GM21447 (cell line): Measurements from ENCODE around the gene MBD5.

Experiments
- ATAC-seq: cut with Tn5 transposase; IDR thresholded peaks from one replicate; pipeline ENCODE4 v1.9.1; 2021; ENCODE audit not compliant: unreplicated experiment

Gene MBD5

DNA sequence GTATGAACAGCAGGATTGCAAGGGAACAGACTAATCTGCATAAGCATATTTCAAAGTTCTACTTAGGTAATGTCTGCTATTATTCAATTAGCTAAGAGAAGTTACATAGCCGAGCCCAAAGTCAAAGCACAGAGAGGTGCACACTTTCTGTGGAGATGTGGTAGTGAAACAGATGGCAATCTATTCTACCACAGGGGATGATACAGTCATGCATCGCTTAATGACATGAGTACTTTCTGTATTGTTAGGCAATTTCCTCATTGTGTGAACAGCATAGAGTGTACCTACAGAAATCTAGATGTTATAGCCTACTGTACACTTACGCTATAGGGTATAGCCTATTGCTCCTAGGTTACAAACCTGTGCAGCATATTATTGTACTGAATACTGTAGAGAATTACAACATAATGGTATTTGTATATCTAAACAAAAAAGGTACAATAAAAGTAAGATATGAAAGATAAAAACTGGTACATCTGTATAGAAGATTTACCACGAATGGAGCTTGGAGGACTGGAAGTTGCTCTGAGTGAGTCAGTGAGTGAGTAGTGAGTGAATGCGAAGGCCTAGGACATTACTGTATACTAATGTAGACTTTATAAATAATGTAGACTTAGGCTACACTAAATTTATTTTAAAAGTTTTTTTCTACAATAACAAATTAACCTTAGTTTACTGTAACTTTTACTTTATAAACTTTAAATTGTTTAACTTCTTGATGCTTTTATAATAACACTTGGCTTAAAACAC lies 197.6 kb downstream of the MBD5 start:
- ATAC-seq: no peak

DNA sequence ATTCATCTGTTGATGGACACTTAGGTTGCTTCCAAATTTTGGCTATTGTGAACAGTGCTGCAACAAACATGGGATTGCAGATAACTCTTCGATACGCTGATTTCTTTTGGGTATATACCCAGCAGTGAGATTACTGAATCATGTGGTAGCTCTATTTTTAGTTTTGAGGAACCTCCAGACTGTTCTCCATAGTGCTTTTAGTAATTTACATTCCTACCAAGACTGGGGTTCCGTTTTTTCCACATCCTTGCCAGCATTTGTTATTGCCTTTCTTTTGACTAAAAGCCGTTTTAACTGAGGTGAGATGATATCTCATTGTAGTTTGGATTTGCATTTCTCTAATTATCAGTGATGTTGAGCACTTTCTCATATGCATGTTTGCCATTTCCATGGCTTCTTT lies 200.3 kb downstream of the MBD5 start:
- no peak for ATAC-seq

DNA sequence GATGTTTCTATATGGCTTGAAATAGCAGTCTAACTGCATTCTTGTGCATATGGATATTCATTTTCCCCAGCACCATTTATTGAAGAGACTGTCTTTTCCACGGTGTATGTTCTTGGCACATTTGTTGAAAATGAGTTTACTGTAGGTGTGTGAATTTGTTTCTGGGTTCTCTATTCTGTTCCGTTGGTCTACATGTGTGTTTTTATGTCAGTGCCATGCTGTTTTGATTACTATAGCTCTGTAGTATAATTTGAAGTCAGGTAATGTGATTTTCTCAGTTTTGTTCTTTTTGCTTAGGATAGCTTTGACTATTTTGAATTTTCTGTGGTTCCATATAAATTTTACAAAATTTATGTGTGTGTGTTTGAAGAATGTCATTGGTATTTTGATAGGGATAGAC lies 201.0 kb downstream of the MBD5 start:
- ATAC-seq: no peak

DNA sequence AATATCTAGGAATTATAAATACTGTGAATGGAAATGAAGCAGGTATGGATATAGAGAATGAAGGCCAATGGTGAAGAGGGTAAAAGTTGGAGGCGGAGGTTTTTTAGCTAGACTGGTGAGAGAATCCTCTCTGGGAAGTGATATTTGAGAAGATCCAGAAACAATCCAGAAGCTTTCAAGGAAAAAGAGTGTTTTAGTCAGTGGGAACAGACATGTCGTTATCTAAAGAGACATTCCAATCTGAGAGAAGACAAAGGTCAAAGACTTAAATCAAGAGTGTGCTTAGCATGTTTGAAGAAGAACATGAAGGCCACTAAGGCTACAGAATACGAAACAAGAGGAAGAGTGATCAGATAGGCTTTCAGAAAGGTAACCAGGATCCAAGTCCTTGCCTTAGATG lies 211.0 kb downstream of the MBD5 start:
- no peak for ATAC-seq

DNA sequence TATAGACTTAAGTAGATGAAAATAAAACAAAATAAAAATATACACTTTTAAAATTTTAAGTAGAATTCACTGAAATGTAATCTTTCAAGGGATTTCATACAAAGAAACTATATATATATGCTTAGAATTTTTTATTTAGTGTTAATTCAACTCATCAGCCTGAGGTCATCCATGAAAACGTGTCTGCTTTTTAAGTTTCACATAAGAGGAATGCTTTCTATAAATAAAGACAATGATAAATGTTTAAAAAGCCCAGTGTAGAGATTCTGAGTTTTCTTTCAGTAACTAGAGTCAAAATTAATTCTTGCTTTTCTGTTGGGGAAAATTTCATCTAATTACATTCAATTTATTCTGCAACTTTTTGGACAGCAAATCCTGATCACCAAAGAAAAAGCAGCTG lies 213.3 kb downstream of the MBD5 start:
- no peak for ATAC-seq

DNA sequence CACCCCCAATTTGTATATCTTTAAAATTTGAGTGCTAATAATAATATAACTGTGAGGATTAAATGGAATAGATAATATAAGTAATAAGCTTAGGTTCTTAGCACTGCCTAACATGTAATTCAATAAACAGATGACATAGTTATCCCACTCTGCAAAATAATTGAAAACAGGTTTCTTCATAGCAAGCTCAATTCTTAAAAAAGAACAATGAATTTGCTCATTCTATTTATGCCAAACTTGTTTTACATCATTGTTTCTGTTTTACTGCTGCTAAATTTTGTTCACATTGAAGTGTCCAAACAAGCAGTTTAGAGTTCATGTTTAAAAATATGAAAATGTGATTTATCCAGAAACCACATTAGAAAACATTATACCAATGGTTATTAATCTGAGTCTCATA lies 217.0 kb downstream of the MBD5 start:
- no peak for ATAC-seq

DNA sequence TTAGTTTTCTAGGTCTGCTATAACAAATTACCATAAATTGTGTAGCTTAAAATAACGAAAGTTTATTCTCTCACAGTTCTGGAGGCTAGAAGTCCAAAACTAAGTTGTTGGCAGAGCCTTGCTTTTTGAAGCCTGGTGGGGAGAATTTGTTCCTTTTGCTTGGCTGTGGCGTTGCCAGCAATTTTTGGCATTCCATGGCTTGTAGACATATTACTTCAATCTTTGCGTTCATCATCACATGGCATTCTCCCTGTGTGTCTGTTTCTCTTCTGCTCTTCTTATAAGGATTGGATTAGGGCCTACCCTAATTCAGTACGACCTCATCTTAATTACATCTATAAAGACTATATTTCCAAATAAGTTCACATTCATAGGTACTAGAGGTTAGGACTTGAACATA lies 217.7 kb downstream of the MBD5 start:
- ATAC-seq: no peak

DNA sequence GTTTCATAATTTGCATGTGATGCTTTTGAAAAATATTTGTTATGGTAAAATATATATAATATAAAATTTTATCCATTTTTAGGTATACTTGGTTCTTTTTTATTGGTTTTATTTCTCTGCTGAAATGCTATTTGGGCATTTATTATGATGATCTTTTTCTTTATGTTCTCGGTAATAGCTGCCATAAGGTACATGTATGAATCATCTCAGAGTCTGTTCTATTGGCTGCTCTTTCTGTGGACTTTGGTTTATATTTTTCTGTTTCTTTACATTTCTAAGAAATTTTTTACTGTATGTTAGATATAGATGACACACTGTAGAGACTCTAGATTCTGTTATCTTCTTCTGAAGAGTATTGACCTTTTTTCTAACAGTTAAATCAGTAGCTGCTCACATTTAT lies 219.9 kb downstream of the MBD5 start:
- no peak for ATAC-seq

DNA sequence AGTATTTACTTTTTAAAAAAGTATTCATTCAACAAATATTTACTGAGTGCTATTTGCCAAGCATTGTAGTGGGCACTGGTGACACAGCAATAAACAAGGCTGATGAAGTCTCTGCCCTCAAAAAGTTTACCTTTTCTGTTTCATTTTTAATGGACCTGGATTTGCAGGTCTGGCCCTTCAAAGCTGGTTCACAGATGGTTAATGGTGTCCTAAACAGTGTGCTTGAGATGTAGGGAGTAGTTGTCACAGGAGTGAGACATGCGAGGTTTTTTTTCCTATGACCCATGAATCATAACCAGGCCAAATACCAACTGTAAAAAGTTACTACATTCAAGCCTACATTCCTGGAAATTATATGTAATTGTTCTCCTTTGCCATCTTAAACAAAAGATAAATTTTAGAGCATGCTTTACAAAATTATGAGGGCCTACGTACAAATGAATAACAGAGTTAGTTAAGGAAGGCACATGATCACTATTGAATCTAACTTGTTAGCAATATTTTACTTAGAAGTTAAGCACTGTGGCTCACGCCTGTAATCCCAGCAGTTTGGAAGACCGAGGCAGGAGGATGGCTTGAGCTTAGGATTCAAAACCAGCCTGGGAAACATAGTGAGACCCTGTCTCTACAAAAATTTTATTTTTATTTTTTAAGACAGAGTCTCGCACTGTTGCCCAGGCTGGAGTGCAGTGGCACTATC lies 223.9 kb downstream of the MBD5 start:
- ATAC-seq: no peak

DNA sequence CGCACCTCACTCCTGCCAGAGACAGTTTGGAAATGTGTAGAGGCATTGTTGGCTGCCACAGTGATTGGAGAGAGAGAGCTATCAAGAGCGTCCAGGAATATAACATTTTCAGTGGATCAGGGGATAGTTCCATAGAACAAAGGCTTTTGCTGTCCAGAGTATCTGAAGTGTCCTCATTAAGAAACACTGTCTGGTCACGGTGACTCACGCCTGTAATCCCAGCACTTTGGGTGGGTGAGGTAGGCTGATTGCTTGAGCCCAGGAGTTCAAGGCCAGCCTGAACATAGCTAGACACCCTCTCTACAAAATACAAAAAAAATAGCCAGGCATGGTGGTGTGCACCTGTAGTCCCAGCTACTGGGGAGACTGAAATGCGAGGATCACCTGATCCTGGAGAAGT lies 231.1 kb downstream of the MBD5 start:
- ATAC-seq: no peak

DNA sequence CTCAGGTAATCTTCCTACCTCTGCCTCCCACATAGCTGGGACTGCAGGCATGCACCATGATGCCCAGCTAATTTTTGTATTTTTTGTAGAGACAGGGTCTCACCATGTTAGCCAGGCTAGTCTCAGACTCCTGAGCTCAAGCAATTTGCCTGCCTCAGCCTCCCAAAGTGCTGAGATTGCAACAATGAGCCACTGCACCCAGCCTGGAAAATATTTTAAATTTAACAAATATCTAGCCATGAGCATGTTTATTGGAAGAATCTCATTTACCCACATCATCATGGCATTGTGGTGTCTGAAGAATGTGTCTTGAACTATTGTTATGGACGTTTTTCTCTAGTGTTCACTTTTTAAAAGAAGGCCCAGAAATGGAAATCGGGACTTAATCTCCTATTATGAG lies 231.8 kb downstream of the MBD5 start:
- no peak for ATAC-seq

DNA sequence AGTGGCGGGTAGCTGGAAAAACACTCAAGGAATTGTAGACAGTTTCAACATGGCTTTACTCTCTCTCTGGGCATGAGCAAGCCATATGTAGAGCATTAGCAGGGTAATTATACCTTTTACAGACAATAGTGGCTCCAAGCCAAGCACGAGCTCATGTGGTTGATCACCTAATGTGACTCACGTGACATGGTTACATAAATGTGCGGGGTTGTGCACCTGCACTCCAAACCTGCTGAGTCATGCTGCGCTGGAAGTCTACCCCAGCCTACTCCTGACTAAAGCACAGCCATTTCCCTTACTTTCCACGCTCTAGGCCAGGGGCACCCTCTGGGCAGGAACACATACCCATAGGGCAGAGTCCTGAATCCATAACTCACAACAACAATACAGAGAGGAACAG lies 232.8 kb downstream of the MBD5 start:
- ATAC-seq: no peak

DNA sequence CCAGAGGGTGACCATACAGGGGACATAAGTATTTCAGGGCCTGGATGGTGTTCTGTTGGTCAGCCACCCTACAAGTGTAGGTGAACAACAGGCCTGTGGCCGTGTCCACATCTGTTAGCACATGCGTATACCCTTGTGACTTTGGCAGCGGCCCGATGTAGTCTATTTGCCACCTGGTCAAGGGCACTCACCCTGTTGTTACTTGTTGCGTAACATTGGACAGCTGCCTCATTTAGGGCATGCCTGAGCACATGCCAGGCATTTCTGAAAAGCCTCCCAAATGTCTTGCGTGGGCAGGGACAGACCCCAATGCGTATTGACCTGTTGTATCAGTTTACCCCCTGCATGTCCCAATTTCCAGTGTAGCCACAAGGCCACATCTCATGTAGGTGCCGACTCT lies 235.0 kb downstream of the MBD5 start:
- ATAC-seq: no peak

DNA sequence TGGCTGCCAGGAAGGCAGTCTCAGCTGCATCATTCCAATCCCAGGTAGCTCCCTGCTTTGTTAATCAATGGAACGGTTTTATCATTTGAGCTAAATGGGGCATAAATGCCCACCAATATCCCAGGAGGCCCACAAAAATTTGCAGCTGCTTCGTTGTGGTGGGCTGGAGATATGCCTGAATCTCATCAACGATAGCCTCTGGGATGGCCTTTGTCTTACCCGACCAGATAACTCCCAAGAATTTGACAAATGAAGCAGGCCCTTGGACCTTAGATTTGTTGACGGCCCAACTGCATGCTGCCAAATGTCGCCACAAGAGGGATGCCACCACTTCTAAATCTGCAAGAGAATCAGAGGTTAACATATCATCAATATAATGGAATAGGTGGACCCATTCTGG lies 236.4 kb downstream of the MBD5 start:
- no peak for ATAC-seq

DNA sequence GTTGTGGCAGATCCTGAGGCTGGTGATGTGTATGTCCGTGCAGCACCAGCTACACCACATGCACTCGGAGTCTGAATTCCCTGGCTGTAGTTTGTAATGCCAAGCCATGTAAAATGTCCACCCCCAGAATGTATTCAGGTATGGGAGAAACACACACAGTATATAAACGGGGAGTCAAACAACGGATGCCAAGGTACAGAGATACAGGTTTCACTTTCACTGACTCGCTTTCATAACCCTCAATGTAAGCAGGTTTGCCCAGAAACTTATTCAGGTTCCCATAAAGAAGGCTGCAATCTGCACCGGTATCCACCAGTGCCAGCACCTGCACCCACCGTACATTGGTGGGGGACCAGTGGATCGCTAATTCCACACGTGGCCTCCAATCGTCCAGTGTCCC lies 237.2 kb downstream of the MBD5 start:
- no peak for ATAC-seq

DNA sequence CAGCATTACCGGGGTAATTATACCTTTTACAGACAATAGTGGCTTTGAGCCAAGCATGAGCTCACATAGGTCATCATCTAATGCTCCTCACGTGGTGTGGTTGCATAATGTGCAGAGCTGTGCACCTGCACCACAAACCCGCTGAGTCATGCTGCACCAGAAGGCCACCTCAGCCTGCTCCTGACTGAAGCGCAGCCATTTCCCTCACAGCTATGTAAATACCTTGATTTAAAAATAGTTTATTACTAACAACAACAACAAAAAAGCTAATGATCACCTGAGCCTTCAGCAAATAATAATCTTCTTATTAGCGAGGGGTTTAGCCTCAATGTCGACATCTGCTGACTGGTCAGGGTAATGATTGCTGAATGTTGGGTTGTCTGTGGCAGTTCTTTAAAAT lies 238.8 kb downstream of the MBD5 start:
- ATAC-seq: no peak

DNA sequence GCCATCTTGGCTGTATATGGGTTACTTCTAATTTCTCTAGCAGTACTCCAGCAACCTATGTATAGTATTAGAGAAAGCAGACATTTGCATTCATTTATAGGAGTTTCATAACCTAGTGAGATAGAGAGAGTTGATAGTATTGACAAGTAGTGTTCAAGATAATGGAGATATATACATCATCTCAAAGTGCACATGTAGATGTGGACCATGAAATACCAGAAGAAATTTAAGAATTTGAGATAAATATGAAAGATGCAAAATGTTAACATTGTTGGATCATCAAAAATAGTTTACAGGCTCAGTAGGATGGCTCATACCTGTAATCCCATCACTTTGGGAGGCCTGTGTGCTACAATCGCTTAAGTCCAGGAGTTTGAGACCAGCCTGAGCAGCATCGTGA lies 243.0 kb downstream of the MBD5 start:
- no peak for ATAC-seq

DNA sequence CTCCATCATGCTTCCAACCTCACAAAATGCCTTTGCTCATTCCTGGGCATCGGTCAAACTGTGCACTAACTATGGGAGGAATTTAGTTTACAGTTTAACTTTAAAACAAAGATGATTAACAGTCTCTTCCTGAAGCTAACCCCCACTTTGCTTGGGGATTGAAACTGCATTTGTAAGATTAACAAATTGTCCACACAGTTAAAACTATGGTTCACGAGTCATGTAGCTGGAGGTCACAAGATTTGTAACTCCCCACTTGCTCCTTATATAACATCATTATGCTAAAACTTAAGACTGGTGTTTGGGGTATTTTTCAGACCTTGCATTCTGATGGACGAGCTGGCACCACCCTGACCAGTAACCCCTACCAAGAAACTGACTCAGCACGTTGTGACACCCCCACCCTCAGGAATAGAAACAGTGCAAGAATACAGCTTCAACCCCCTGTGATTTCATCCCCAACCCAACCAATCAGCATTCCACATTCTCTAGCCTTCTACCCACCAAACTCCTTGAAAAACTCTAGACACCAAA lies 252.3 kb downstream of the MBD5 start:
- ATAC-seq: no peak

DNA sequence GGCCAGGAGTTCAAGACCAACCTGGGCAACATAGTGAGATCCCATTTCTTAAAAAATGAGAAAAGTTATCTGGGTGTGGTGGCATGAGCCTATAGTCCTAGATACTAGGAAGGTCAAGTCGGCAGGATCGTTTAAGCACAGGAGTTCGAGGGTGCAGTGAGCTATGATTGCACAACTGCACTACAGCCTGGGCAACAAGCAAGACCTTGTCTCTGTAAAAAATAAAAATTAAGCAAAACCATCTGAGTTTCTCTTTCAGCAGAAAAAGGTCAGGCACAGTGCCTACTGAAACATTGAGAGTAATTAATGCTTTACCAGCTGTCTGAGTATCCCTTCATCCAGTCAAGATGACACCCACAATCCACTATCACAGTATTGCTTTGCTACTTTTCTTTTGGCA lies 258.3 kb downstream of the MBD5 start:
- ATAC-seq: no peak

DNA sequence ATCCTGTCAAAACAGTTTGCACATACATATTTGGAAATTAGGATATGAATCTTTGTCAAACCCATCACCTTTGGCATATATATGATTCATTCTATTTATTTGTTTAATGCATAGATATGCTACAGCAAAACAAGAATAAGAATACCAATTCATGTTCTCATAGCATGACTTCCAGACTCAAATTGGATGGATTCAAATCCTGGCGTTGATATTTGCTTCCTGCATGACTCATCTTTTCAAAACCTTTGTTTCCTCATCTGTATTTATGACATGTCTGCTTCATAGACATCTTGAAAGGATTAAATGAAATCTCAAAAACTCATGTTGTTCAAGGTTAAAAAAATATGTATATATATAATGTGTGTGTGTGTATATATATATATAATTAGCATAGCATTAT lies 261.3 kb downstream of the MBD5 start:
- no peak for ATAC-seq

DNA sequence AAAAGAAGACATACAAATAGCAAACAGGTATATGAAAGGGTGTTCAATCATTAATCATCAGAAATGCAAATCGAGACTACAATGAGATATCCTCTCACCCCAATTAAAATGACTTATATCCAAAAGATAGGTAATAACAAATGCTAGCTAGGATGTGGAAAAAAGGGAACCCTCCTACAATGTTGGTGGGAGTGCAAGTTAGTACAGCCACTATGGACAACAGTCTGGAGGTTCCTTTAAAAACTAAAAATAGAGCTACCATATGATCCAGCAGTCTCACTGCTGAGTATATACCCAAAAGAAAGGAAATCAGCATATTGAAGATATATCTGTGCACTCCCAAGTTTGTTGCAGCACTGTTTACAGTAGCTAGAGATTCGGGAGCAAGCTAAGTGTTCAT lies 271.5 kb downstream of the MBD5 start:
- ATAC-seq: no peak

DNA sequence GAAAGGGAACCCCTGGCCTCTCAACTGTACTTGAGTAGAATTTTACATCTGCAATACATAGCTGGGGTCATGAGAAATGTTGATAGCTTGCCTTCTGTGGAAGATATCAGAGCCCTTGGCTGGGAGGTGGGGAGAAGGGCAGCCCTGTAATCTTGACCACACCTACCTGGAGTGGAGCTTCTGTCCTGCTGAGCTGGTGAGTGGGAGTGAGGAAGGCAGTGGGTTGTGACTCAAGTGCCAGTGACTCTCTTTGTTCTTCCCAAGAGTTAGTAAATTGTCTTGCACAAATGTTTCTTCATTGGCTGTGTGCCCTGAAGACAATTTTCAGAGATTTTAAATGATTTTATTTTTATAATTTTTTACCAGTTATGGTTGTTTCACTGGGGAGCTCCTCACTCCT lies 277.3 kb downstream of the MBD5 start:
- ATAC-seq: no peak

DNA sequence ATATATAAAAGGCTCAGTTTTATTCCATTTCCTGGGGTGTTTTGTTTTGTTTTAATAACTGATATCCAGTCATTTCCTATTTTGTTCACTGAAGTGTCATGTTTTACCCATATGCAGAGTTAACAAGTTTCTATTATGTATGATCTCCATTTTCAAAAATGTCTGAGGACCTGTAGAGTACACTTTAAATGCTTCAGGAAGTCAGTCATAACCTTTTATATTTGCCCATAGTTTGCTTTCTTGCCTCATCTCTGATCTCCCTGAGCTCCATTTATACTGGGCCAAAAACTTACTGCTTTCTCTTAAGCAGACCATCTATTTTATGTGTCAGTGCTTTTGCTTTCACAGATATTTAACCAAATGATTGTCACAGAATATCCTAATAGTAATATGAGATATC lies 278.7 kb downstream of the MBD5 start:
- ATAC-seq: no peak
